NCI-H1105 treated with DMSO at 0.1 percent for 48 hours (cell line): ENCODE measurements around the gene TBC1D1.
A peak's percentile ranks its signal among the peaks of the same experiment; 100 is the strongest.
"Not testable (repeated sequence)": the region's sequence is repeated elsewhere in the genome, so short reads cannot be mapped to it uniquely, and the experiment has no call there.

Source experiments
- DNase-seq: peaks from one replicate; lab custom pipeline; 2025; lab: John Stamatoyannopoulos, UW

Gene TBC1D1

DNA sequence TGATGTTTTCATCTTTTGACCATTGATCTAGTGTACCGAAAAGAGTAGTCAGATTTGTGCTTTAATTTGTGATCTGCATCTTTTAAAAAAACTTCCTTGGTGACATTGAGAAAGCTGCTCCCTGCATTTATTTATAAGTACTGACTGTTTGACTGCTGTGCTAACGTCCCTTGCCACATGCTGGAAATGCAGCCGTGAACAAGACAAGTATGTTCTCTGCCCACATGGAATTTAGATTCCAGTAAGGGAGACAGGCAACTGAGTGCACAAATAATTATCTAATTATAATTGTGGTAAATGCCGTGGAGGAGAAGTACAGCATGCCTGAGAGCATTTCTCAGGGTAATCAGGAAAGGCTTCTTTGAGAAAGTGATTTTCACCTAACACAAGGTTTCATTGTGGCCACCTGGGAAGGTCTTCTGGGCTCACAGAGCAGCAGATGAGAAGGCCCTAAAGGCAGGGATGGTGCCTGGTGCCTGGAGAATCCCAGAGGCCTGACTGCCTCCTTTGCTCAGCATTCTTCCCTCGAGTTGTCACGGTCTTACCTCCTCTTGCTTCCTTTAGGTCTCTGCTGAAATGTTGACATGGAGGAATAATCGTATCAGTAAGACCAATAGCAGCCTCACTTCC, 125.1 kb downstream of the TBC1D1 start:
- DNase-seq: no peak

DNA sequence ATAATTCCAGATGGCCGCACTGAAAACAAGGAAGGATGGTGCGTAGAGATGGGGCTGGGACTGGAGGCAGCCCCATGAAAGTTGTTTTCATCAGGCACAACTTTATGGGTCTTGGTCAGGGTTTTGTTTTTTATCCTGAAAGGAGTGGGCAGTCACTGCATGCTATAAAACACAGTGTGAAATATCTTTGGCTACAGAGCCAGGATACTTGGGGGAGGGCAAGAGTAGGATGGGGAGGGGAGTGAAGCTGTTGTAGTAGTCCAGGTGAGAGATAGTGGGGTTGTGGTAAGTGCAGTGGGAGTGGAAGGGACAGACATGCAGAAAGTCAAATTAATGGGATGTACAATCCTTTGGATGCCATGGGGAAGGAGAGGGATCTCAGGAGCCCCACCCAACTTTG, 125.8 kb downstream of the TBC1D1 start:
- DNase-seq: no peak

DNA sequence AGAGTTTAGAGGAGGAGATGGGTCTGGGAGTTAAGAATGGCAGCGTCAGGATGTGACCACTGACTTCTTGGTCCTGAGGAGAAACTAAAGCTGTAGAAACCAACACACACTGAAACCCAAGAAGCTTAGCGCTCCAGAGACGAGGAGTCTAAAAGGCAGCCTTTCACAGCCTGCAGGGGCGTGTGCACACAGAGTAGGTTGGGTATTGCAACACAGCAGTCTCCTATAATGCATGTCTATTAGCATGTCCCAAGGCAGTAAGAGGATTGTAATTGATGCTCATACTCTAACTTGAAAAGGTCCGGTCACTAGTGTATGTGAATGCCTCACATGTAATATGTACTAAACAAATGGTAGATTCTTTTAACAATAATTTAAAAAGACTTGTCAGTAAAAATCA, 126.7 kb downstream of the TBC1D1 start:
- DNase-seq: no peak

DNA sequence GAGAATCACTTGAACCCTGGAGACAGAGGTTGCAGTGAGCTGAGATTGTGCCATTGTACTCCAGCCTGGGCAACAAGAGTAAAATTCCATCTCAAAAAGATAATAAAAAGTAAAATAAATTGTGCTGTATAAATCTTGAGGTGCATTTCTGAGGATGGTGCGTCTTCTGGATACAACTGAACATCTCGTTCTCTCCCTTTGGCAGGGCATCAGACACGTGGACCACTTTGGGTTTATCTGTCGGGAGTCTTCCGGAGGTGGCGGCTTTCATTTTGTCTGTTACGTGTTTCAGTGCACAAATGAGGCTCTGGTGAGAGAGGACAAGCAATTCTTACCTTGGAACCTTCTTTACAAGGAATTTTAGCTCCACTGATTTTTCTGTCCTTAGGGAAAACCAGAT, 129.5 kb downstream of the TBC1D1 start:
- no peak for DNase-seq

- not testable (repeated sequence) for DNase-seq
Observed at GRCh38 chr4:38020961-38021360, 130.1 kb downstream of the TBC1D1 start.

- DNase-seq: no peak
Observed at GRCh38 chr4:38021751-38022150, 130.9 kb downstream of the TBC1D1 start.

GRCh38 chr4:38023347-38024205, 132.7 kb downstream of the TBC1D1 start:
- DNase-seq: no peak

- no peak for DNase-seq
Observed at GRCh38 chr4:38024206-38024509, 133.3 kb downstream of the TBC1D1 start.

DNA sequence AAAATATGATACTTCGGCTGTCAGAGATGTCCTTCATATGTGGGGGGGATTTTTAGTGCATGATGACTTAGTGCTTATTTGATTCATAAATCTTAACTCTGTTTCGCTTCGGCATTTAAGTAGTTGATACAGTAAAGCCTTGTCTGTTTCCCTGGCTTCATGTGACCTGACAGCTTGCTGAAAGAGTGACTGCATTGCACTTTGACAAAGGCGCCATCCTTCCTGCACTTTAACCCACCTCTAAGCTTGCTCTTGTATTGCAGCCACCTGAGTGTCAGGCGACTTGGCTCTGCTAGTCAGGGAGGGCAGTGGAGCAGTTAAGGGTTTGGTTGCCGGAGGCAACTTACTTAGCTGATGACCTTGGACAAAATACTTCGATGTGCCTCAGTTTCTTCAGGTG, 134.8 kb downstream of the TBC1D1 start:
- no peak for DNase-seq

DNA sequence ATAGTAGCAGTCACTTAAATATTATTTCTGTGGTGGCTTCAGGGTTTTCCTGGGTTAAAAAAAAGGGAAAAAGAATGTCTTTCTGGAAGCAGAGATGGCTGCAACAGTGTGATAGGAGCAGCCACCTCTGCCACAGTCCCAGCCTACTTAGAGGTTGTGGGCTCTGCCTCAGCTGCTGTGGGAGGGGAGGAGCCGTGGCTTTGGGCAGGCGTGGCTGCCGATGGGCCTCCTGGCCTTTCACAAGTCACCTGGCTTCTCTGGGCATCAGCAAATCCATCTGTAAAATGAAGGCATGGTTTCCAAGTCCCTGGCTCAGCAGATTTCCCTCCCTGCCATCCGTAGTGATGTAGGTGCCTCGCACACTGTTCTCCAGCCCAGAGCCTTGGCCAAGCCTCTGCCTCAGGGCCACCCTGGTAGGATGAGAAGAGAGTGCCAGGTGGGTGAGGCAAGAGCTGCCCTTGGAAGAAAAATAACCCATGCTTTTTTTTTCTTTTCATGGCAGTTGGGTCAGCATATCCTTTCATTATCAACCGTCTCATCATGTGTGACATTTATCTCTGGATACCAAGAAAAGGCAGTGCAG, 135.4 kb downstream of the TBC1D1 start:
- DNase-seq: no peak

DNA sequence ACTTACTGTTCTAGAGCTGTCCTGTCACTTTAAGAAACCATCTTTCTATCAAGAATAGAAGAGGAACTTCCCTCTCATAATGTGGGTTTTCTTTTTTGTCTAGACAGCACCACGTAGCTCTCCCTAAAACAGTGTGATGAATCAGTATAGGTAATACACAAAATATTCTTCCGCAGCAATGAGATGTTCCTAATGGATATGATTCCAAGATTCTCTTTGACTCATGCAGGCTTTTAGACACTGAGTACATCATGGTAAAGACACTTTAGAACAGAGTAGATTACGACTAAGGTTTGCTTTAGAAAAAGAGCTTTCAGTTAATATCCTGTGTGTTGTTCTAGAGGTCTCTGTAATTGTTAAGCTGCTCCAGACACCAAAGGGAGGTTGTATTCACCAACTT, 139.1 kb downstream of the TBC1D1 start:
- DNase-seq: no peak

DNA sequence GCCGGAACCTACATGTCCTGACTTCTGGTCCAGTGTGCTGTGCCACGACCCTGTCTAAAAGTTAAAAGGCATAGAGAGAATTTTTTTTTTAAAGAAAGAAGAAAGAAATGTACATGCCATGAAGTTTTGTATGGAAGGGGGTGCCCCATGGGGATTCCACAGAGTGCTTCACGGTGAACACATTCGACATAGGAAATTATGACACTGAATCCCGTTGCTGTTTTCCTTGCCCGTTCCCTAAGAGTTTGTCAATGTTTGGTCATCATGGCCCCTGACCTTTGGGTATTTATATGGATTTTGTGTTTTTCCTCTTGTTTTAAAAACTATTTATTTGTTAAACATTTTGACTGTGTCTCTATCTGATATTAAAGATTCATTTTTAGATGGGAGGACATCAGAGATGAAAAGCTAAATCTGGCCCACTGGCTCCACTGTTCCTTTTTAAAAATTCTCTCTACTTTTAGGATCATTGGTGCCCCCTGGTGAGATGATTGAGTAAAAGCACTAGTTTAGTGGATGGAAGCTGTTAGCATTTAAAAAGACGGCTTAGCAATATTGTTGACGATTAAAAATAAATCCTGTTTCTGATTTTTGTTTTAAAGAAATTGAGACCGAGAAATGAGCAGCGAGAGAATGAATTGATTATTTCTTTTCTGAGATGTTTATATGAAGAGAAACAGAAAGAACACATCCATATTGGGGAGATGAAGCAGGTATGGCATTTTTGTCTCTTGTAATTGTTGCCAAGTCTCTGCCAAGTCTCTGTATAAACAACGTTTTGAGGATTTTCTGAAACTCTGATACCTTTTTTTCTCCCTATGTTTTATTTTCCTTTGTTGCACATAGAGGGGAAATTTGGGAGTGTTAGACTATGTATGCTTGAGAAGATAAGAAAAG, 144.3 kb downstream of the TBC1D1 start:
- DNase-seq: peak; percentile 26

DNA sequence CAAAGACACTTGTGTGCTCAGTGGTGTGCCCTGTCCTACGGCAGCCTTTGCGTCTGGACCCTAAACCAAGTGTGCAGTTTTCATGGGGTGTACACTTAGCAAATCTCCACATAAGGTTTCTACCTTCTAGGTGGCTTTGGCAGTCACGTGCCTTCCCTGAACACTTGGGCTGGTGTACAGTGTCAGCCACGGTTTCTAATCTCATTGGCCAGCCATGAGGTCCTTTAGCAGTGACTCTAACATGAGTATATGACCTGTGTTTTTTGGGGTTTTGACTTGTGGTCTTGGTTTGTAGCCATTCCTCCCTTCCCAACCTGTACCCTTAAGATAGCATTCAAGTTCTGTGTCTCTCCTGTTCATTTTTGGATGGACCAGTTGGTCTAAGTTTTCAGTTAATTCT, 145.7 kb downstream of the TBC1D1 start:
- no peak for DNase-seq

GRCh38 chr4:38037612-38038011, 146.7 kb downstream of the TBC1D1 start:
- DNase-seq: no peak

- DNase-seq: no peak
Observed at GRCh38 chr4:38040619-38041018, 149.7 kb downstream of the TBC1D1 start.

DNA sequence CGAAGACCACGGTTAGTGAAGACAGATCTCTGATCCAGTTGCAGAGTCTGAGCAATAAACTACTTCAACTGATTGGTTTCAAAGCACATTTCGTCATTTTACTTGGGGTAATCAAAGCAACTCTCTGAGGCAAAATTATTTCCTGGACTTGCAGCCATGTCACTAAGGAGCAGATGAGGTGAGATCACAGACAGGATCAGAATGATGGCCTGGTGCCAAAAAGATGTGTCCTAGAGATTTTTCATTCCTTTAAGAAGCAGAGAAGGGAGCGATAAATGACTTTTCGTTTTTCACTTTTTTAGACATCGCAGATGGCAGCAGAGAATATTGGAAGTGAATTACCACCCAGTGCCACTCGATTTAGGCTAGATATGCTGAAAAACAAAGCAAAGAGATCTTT, 153.2 kb downstream of the TBC1D1 start:
- DNase-seq: no peak

DNA sequence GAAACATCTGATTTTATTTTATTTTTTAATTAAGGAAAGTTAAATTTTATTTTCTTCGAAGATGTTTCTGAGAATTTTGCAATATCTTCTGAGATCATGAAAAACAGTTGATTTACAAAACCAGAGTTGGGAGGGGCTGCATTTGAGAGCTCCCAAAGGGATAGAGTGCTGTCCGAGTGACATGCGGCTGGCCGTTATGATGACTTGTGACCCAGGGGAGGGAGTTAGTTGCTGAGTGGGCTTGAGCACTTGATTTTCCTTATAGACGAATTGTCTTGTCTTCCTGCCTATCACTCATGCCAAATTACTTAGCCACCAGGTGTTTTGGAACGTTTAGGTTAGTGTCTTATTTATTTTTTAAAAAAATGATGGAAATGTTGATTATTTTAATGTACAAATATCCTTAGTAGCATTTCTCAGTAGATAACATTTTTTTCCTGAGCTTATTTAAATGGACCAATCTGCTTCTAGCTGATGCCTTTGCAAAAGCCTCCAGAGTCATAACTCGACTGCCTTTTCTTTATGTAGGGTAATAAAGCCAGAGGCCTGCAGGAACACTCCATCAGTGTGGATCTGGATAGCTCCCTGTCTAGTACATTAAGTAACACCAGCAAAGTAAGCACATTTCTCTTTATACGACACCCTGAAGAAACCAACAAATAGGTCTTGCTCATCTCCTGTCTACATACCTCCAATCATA, 154.6 kb downstream of the TBC1D1 start:
- DNase-seq: no peak

GRCh38 chr4:38046727-38047489, 156.0 kb downstream of the TBC1D1 start:
- DNase-seq: no peak

- no peak for DNase-seq
Observed at GRCh38 chr4:38049545-38050170, 158.8 kb downstream of the TBC1D1 start.

DNA sequence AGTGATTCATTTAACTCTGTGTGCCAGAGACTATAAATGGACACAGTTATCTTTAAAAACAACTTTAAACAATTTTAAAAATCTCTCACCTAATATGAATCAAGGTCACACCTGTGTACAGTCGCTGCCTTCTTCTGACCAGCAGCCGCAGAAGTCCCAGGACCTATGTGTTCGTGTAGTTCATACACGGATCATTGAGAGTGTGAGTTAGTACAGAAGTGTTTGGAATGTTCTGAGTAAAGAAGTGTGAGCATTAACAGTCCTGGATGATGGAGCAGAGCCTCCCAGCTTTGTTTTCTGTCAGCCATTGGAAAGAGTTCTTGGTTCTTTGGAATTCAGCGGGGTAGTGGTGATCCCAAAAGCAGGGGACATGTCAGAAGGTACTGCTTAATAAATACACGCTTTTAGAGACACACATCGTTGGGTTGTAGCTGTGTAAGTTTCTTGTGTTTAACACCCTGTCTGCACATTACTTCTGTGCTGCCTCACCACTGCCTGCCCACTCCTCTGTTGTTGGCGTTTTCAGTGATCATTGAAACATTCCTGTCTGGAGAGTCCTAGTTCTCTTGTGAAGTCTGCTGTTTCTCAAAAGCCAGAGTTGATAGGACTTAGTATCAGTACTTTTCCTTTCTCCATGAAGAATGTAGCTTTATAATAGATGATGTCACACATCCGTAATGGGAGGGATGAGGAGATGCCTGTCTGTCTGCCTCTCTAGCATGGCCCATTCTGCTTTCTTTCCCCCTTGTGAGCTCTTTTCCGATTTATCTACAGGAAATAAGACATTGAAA, 159.9 kb downstream of the TBC1D1 start:
- no peak for DNase-seq
